CD4-positive, alpha-beta T cell treated with Interleukin-6 for 4 hours (primary cell): Measurements from ENCODE around the gene CHRNE.
"Not testable (repeated sequence)": the region's sequence is repeated elsewhere in the genome, so short reads cannot be mapped to it uniquely, and the experiment has no call there.

Experiments
- DNase-seq: peaks from one replicate; pipeline ENCODE4 v3.0.0-alpha.2; 2020; ENCODE audit warnings: mixed read lengths

CHRNE gene

DNA sequence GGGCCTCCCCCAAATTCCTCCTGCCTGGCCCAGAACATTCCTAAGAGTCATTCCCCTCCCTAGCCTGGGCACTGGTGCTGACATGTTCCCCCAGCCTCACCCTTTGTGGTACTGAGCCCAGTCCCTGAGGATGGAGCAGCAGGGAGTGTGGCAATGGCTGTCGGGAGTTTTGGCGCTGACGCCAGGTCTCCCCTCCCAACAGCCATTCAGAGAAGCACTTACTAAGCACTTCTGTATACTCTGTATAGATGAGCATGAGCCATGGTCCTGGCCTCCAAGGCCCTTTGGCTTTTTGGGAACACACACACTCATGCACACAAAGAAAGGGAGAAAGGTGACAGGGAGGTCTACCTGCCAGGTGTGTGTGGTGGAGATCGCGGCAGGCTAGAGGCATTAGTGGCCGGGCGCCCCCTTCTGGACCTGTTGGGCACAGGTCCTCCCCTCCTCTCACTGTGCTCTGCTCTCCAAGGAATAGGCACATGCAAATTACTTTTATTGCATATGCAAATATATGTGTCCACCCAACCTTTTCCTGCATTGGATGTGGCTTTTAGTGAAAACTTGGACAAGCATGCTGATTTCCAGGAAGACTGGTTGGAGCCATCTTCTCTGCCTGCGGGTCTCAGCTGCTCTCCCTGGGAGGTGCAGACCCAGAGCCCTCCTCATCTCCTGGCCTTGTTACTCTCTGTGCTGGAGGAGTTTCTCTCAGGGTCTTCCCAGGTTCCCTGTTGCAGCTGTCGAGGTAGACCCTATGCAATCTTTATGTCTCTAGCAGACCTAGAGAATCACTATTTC is 20.9 kb downstream of the CHRNE start:
- DNase-seq: peak; percentile 81

GRCh38 chr17:4880857-4881256 is 22.0 kb downstream of the CHRNE start:
- DNase-seq: no peak

DNA sequence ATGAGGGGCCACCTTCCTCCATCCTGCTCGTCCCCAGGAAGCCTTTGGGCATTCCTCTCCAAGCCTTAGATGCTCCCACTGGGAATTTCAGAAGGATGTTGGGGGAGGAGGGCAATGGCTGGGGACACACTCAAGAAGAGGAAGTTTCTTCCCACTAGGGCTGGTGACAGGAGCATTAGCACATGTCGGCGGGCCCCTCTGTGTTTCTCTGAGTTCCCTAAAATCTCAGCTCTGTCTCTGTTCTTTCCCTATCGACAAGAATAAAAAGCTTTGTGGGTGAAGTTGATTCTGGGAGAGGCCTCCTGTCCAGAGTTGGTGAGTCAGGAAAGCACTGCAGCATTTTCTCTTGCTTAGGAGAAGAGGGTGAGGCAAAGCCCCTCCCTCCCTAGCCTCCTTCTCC is 23.3 kb downstream of the CHRNE start:
- DNase-seq: no peak

DNA sequence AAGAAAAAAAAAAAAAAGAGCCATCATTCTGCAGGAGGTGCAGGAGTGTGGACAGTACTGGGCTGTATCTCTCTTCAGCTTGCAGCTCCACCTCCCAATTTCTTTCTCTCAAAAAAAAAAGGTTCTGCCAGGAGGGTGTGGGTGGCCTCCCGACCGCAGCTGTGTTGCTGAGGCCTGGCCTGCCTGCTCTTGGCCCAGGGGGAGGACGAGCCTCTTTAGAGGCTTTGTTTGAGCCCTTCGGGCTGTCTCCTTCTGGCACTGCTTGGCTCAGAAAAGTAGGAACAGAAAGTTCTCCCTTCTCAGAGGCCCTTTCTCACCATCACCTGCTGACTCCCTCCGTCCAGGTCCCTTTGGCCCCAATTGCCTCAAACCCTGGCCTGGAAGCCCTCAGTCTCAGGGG is 25.8 kb downstream of the CHRNE start:
- DNase-seq: no peak

- DNase-seq: no peak
Observed at GRCh38 chr17:4872786-4873185, 30.1 kb downstream of the CHRNE start.

DNA sequence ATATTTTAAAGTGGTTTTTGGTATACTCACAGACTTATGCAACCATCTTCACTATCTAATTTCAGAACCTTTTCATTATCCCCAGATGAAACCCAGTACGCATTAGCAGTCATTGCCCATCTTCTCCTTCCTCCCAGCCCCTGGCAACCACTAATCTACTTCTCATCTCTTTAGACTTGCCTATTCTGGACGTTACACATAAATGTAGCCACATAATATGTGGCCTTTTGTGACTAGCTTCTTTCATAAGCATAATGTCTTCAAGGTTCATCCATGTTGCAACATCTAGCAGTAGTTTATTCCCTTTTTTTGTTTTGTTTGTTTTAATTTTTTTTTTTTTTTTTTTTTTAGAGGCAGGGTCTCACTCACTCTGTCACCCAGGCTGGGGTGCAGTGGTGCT is 32.0 kb downstream of the CHRNE start:
- no peak for DNase-seq

- not testable (repeated sequence) for DNase-seq
Observed at GRCh38 chr17:4869058-4869998, 33.6 kb downstream of the CHRNE start.

DNA sequence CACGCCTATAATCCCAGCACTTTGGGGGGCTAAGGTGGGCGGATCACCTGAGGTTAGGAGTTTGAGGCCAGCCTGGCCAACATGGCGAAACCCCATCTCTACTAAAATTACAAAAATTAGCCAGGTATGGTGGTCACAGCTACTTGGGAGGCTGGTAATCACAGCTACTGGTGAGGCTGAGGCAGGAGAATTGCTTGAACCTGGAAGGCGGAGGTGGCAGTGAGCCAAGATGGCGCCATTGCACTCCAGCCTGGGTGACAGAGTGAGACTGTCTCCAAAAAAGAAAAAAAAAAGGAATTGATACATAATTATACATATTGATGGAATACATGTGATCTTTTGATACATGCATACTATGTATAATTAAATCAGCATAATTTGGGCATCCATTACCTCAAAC is 35.4 kb downstream of the CHRNE start:
- DNase-seq: not testable (repeated sequence)

DNA sequence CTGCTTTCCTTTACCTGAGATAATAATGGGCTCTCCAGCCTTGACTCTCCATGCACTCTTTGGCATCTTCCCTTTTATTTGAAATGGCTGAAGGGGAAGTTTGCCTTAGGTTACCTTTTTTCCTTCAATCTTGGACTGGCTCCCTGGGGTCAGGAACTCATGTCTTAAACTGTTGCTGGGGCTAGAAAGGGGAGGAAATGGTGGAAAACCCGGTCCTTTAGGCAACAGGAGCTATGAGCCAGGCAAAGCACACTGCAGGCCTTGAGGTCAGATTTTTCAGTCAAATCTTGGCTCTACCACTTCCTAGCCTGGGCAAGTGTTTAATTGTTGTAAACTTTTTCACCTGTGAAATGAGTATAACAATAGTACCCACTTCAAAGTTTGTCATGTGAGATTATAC is 39.6 kb downstream of the CHRNE start:
- DNase-seq: no peak

DNA sequence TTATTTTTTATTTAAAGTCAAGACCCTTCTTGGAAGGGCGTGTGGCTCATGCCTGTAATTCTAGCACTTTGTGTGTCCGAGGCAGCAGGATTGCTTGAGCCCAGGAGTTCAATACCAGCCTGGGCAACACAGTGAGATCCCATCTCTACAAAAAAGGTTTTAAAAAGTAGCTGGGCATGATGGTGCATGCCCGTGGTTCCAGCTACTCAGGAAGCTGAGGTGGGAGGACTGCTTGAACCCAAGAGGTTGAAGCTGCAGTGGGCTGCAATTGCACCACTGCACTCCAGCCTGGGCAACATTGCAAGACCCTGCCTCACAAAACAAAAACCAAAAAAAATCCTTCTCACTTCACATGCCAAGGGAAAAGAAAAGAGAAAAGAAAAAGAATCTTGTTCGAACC is 40.2 kb downstream of the CHRNE start:
- DNase-seq: no peak

- DNase-seq: no peak
Observed at GRCh38 chr17:4861052-4861451, 41.8 kb downstream of the CHRNE start.

GRCh38 chr17:4860651-4861050 is 42.2 kb downstream of the CHRNE start:
- DNase-seq: no peak

- no peak for DNase-seq
Observed at GRCh38 chr17:4859816-4860625, 42.9 kb downstream of the CHRNE start.

DNA sequence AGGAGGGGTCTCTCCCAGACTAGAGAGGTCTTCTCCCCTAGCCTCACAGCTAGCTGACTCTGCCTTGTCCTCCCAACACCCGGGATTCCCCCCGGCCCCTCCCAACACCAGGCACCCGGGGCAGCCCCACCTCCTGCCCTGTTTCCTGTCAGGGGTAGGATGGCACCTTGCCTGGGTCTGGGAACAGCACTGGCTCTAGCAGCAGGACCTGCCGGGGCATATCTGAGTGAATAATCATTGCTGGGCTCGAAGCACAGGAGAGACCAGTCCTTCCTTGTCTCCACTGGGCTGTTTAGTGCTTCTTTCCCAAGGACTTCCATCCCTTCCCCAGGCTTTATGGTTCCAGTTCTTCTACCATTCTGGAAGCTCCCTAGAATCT is 44.0 kb downstream of the CHRNE start:
- DNase-seq: no peak

DNA sequence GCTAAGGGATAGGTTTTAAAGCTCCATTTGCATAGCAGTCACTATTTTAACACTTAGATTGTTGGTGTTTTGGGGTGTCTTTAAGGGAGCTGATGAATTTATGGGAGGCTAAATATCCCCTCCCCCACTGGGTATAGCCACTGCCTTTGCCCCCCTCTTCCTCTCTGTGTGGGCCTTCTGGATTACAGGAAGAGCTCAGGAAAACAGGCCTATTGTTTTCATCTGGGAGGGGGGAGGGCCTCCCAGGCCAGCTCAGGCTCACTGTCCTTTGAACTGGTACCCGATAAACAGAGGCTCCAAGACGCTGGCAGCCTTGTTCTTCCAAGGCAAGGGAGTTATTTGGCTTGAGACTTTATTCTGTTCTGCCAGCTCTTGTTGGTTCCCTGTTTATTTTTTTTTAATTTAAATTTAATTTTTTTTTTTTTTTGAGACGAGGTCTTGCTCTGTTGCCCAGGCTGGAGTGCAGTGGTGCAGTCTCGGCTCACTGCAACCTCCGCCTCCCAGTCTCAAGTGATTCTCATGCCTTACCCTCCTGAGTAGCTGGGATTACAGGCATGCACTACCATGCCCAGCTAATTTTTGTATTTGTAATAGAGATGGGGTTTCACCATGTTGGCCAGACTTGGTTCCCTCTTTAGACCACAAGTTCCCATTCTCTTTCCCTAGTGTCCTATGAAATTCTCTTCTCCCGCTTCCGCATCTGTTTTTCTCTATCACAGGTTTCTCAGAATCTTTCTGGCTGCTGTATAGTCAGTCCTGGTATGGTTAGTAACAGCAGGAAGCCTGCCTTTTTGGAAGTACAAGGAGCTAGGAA is 44.6 kb downstream of the CHRNE start:
- no peak for DNase-seq

DNA sequence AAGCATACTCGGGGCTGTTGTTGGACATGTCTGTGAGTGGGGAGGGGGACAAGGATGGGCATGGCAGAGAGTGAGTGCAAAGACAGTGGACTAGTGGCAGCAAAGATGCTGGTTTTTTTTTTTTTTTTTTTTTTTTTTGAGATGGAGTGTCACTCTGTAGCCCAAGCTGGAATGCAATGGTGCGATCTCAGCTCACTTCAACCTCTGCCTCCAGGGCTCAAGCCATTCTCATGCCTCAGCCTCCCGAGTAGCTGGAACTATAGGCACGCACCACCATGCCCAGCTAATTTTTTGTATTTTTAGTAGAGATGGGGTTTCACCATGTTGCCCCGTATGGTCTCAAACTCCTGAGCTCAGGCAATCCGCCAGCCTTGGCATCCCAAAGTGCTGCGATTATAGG is 45.6 kb downstream of the CHRNE start:
- not testable (repeated sequence) for DNase-seq

- no peak for DNase-seq
Observed at GRCh38 chr17:4856937-4857314, 46.0 kb downstream of the CHRNE start.

- no peak for DNase-seq
Observed at GRCh38 chr17:4856271-4856936, 46.5 kb downstream of the CHRNE start.

GRCh38 chr17:4854111-4854681 is 48.7 kb downstream of the CHRNE start:
- no peak for DNase-seq

DNA sequence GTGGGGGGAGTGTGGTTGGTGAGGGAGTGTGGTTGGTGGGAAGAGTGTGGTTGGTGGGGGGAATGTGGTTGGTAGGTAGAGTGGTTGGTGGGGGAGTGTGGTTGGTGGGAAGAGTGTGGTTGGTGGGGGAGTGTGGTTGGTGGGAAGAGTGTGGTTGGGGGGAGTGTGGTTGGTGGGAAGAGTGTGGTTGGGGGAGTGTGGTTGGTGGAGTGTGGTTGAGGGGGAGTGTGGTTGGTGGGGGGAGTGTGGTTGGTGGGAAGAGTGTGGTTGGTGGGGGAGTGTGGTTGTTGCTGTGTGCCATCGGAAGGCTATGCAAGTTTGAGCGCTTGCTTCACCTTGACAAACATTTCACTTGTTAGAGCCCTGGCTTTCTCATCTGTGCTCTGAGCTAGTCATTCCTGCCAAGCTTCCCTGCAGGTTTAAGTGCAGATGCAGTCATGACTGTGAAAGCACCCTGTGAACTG is 49.7 kb downstream of the CHRNE start:
- DNase-seq: peak; percentile 12

DNA sequence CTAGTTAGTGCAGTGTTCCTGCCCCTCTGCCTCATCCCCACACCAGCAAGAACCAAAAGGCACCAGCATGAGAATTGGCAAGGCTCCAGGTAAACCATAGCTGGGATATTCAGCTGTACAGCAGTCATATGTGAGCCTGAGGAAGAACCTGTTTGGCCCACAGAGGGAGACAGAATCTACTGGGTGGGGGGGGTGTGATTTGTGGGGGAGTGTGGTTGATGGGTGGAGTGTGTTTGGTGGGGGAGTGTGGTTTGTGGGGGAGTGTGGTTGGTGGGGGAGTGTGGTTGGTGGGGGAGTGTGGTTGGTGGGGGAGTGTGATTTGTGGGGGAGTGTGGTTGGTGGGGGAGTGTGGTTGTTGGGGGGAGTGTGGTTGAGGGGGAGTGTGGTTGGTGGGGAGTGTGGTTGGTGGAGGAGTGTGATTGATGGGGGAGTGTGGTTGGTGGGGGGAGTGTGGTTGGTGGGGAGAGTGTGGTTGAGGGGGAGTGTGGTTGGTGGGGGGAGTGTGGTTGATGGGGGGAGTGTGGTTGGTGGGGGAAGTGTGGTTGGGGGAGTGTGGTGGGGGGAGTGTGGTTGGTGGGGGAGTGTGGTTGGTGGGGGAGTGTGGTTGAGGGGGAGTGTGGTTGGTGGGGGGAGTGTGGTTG is 50.2 kb downstream of the CHRNE start:
- peak; percentile 12 for DNase-seq
